ENCODE measurements around the gene COPE. TPM values are rescaled to one million over a fixed set of nuclear protein-coding genes. Genes with fewer than 3 reads are reported as not detected.

Gene COPE
- polyA plus RNA-seq (2011; rRNA removed) (170 and 217 TPM in 2 replicates), polyA minus RNA-seq (2011; rRNA and poly(A)+ RNA removed) (116 and 182 TPM in 2 replicates)

DNA sequence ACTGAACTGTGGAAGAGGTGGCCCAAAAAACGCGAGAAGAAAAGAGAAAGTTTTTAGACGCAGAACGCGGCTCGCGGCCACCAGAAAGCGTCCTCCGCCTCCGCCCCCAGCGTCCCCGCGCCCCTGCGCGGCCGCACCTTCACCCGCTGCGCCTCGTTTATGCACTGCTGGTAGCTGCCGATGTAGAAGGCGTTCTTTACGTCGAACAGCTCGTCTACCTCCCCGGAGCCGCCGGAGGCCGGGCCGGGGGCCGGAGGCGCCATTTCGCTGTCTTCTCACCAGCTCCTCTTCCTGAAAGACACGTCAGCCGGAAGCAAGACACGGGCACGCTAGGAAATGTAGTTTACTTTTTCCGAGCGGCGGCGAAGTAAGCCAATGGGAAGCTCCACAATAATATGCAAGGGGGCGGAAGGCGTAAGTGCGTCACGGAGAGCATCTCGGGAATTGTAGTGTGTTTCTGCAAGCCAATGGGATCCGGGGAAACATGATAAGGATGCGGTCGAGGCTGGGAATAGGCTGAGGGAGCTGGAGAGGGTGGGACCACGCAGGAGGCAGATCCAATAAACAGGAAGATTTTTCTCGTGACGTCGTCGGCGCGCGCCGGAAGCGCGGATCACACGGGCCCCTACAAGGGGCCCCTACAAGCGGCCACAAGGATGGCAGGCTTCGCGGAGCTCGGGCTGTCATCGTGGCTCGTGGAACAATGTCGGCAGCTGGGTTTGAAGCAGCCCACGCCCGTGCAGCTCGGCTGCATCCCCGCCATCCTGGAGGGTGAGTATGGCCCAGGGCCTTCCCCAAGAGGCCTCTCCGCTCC lies at the start of gene COPE, which contains the start of gene DDX49:
Gene COPE, minus strand, starts transcription at position 302 of the 814 bp plus-strand sequence. Its CDS starts 39 bp downstream, at position 263.
Gene DDX49, plus strand, starts transcription at position 630 of the 814 bp plus-strand sequence. Its CDS starts 27 bp downstream, at position 657.
- POLR2A ChIA-PET: interaction anchor here (0.6 to 1.9 kb wide), 16 partner anchors 10 to 638 kb away, joined by 3 to 15 read pairs (median 5); partner anchors contain the start of genes CERS1, JUND and UBA52
- H3K4me3 ChIP-seq (ENCODE audit: low read depth, low read length): peak within 1 kb of the TSS; percentile 100
- no peaks in the 10 kb centered on the region; the same call in 1 of the 2 replicates for H3K9me3 ChIP-seq (ENCODE audit: control insufficient read depth, insufficient read depth, low read length)
- CTCF ChIA-PET: interaction anchor here (0.7 to 1.5 kb wide), 3 partner anchors 24 to 255 kb away, joined by 3 to 10 read pairs (median 3); no protein-coding TSS in a partner anchor
- TF ChIP-seq, protein P1, sequence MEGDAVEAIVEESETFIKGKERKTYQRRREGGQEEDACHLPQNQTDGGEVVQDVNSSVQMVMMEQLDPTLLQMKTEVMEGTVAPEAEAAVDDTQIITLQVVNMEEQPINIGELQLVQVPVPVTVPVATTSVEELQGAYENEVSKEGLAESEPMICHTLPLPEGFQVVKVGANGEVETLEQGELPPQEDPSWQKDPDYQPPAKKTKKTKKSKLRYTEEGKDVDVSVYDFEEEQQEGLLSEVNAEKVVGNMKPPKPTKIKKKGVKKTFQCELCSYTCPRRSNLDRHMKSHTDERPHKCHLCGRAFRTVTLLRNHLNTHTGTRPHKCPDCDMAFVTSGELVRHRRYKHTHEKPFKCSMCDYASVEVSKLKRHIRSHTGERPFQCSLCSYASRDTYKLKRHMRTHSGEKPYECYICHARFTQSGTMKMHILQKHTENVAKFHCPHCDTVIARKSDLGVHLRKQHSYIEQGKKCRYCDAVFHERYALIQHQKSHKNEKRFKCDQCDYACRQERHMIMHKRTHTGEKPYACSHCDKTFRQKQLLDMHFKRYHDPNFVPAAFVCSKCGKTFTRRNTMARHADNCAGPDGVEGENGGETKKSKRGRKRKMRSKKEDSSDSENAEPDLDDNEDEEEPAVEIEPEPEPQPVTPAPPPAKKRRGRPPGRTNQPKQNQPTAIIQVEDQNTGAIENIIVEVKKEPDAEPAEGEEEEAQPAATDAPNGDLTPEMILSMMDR (IDR thresholded peaks at IDR 0.05; ENCODE audit: low read depth, low read length): no peak
- H3K27me3 ChIP-seq (ENCODE audit: control insufficient read depth, insufficient read depth, low read length): no peaks in the 10 kb centered on the region
- peak; percentile 99 for DNase-seq (ENCODE audit: low read depth, low spot score)
- peak within 1 kb of the TSS; percentile 93 for H3K27ac ChIP-seq (ENCODE audit: low read depth, low read length)

DNA sequence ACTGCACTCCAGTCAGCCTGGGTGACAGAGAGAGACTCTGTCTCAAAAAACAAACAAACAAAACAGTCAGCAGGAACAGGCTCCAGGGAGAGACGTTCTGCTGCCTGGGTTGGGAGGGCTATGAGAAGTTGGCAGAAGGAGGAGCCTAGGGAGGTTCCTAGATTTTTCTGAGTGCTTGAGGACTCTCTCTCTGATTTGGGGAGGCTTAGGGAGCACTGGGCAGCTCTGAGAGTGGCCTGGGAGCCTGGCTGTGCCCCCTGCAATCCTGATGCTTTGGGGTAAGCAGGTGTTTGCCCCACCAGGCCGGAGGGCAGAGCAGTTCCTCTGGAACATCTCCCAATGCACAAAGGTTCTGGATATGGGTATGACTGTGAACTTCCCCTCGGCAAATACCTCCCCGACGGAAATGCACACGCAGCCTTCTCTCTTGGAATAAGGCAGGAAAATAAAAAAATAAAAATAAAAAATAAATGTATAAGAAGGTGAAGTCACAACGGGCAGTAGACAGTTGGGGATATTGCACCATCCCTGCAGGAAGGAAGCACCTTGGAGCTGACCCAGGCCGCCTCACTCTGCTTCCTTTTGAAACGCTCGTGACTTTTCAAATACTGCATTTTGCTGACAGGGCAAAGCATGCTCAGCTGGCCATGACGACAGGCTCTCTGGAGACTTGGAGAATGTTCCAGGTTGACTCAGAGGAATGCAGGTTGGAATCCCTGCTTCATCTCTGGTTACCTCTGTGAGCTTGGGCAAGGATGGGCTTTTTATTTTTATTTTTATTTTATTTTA lies 48.4 kb upstream of the COPE start:
- ChIA-PET CTCF (no interaction called here), POLR2A (no interaction called here)
- Histone ChIP-seq H3K27ac (ENCODE audit: low read depth, low read length) (no peak overlapping the region), H3K9me3 (ENCODE audit: control insufficient read depth, insufficient read depth, low read length) (peaks cover 5% of the 10 kb centered on the region; the same call in 1 of the 2 replicates), H3K27me3 (ENCODE audit: control insufficient read depth, insufficient read depth, low read length) (no peaks in the 10 kb centered on the region), H3K4me3 (ENCODE audit: low read depth, low read length) (no peak overlapping the region)
- no peak for DNase-seq (ENCODE audit: low read depth, low spot score)
- TF ChIP-seq, protein P1 (IDR thresholded peaks at IDR 0.05; ENCODE audit: low read depth, low read length): no peak

DNA sequence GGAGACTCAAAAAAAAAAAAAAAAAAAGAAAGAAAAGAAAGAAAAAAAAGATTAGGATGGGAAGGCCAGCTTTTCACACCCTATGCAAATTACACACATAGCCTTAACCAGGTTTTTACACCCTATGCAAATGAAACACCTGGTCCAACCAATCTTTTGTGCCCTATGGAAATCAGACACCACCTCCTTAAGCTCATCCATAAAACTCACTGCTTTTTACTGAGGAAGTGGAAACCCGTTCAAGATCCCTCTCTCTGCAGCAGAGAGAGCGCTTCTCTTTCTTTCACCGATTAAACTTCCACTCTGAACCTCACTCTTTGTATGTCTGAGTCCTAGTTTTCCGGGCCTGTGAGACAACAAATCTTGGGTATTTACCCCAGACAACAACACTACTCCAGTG lies 47.1 kb upstream of the COPE start:
- peaks cover 2% of the 10 kb centered on the region for H3K27me3 ChIP-seq (ENCODE audit: control insufficient read depth, insufficient read depth, low read length)
- ChIA-PET CTCF (interaction anchor here (1.2 kb wide), 1 partner anchor 29 kb away, joined by 3 read pairs; no protein-coding TSS in a partner anchor), POLR2A (interaction anchor here (0.6 kb wide), 2 partner anchors 378 to 502 kb away, joined by 5 to 6 read pairs; partner anchors contain the start of gene REX1BD)
- no peak overlapping the region for H3K4me3 ChIP-seq (ENCODE audit: low read depth, low read length)
- TF ChIP-seq, protein P1 (IDR thresholded peaks at IDR 0.05; ENCODE audit: low read depth, low read length): no peak
- peaks cover 5% of the 10 kb centered on the region; the same call in 1 of the 2 replicates for H3K9me3 ChIP-seq (ENCODE audit: control insufficient read depth, insufficient read depth, low read length)
- no peak for DNase-seq (ENCODE audit: low read depth, low spot score)
- H3K27ac ChIP-seq (ENCODE audit: low read depth, low read length): no peak overlapping the region

DNA sequence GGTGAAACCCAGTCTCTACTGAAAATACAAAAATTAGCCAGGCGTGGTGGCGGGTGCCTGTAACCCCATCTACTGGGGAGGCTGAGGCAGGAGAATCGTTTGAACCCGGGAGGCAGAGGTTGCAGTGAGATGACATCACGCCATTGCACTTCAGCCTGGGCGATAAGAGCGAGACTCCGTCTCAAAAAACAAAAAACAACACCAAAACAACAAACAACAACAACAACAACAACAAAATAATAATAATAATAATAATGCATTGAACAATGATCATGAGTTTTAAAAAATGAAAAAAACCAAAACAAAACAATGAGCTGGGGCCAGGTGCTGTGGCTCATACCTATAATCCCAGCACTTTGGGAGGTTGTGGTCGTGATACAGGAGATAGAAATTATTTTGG lies 44.9 kb upstream of the COPE start:
- Histone ChIP-seq H3K9me3 (ENCODE audit: control insufficient read depth, insufficient read depth, low read length) (peaks cover 5% of the 10 kb centered on the region; the same call in 1 of the 2 replicates), H3K27ac (ENCODE audit: low read depth, low read length) (no peak overlapping the region), H3K4me3 (ENCODE audit: low read depth, low read length) (no peak overlapping the region), H3K27me3 (ENCODE audit: control insufficient read depth, insufficient read depth, low read length) (peaks cover 5% of the 10 kb centered on the region)
- POLR2A ChIA-PET: no interaction called here
- TF ChIP-seq, protein P1 (IDR thresholded peaks at IDR 0.05; ENCODE audit: low read depth, low read length): no peak
- DNase-seq (ENCODE audit: low read depth, low spot score): no peak
- CTCF ChIA-PET: no interaction called here
